ENCODE measurements around the gene ABCA9.
"Not testable (repeated sequence)": the region's sequence is repeated elsewhere in the genome, so short reads cannot be mapped to it uniquely, and the experiment has no call there.

ABCA9 gene

DNA sequence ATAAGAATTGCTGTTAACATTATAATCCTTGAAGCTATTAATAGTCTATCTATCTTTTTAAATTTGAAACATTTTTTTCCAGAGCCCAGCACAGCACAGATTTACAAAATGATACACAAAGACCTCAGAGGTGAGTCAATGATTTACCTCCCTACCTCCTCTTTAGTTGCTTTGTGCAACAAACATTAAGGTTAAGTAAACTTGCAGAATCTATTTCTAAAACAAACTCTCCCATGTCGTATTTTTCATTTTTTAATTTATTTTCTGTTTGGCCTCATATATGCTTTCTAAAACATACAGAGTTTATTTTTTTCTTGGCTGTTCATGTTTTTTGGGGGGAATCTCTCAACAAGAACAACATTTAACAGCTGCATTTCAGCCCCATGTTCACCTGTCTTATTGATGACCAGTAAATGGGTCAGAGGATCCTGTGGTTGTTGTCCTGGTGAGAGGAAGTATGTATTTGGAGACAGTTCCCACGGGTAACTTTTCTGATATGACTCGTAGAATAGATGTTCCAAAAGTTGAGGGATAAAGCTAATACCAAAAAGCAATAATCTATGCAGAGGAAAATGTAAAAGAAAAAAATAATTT lies 42.6 kb downstream of the ABCA9 start:
- DNase-seq, result no peak

DNA sequence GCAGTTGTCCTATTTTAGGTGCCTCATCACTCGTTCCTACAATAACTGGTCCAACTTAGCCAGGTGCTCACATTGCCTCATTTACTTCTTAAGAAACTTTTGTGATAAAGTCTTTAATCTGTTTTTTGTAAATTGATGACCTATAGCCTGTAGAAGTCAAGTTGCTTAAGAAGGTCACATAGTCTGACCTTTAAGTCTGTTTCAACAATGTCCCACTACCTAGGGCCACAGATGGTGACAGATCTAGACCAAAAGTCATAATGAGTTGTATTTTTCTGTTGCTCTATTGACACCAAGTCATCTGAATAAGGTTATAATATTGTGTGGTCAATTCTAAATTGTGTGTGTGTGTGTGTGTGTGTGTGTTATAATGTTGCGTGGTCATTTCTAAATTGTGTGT lies 45.1 kb downstream of the ABCA9 start:
- DNase-seq, result no peak

- DNase-seq, result no peak
These were observed 47.6 kb downstream of the ABCA9 start for GRCh38 chr17:69012895-69013805.

DNA sequence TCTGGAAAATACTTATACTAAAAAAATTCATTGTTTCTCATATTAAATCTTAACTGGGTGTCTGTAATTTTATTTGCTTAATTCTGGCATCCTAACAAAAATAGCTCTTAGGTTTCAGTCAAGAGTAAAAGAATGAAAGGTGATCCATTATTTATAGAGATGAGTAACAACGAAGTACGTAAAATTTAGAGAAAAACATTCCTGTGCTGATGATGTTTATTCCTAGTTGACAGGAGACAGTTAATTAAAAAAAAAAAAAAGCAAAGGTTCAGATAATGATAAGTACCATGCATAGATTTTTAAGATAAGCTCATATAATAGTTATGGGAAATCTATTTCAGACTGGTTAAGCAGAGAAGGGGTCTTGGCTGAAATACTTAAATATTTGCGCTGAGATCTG lies 50.8 kb downstream of the ABCA9 start:
- DNase-seq, result no peak

DNA sequence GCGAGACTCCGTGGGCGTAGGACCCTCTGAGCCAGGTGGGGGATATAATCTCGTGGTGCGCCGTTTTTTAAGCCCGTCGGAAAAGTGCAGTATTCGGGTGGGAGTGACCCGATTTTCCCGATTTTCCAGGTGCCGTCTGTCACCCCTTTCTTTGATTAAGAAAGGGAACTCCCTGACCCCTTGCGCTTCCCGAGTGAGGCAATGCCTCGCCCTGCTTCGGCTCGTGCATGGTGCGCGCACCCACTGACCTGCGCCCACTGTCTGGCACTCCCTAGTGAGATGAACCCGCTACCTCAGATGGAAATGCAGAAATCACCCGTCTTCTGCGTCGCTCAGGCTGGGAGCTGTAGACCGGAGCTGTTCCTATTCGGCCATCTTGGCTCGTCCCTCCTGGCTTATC lies 56.0 kb downstream of the ABCA9 start:
- DNase-seq, result not testable (repeated sequence)

DNA sequence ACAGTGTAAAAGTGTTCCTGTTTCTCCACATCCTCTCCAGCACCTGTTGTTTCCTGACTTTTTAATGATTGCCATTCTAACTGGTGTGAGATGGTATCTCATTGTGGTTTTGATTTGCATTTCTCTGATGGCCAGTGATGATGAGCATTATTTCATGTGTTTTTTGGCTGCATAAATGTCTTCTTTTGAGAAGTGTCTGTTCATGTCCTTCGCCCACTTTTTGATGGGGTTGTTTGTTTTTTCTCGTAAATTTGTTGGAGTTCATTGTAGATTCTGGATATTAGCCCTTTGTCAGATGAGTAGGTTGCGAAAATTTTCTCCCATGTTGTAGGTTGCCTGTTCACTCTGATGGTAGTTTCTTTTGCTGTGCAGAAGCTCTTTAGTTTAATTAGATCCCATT lies 61.0 kb downstream of the ABCA9 start:
- DNase-seq, result not testable (repeated sequence)

GRCh38 chr17:68993112-68993511 lies 67.6 kb downstream of the ABCA9 start:
- no peak for DNase-seq

DNA sequence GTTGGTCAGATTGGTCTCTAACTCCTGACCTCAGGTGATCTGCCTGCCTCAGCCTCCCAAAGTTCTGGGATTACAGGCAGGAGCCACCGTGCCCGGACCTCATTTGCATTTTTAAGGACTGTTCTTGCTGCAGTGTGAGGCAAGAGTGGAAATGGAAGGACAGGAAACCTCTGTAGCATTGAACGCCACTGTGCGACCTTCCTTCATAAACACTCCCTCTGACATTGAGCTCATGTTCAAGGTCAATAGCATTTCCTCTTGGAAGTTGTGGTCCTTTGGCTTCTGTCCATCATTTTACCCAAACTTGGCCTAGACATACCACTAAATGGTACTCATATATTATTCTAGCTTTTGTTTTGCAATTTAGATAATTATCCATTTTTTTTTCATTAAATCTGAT lies 72.8 kb downstream of the ABCA9 start:
- DNase-seq, result no peak

DNA sequence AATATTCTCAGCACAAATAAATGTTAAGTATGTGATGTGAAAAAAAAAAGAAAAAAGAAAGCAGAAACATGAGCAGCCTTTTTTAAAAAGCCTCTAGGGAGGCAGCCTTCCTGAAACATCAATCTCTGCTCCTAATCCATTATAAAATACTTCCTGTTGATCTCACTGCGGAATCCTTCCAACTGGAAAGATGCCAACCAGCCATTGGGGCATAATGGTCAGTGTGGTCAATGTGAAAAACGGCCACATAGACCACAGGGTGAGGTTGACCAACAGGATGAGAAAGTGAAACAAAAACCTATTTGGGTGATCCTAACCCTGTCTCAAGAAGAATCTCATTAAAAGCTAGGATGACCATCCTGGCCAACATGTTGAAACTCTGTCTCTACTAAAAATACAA lies 79.4 kb downstream of the ABCA9 start:
- no peak for DNase-seq

- no peak for DNase-seq
These were observed 87.5 kb downstream of the ABCA9 start for GRCh38 chr17:68973098-68973846.

GRCh38 chr17:68972119-68972704 lies 88.5 kb downstream of the ABCA9 start:
- no peak for DNase-seq

DNA sequence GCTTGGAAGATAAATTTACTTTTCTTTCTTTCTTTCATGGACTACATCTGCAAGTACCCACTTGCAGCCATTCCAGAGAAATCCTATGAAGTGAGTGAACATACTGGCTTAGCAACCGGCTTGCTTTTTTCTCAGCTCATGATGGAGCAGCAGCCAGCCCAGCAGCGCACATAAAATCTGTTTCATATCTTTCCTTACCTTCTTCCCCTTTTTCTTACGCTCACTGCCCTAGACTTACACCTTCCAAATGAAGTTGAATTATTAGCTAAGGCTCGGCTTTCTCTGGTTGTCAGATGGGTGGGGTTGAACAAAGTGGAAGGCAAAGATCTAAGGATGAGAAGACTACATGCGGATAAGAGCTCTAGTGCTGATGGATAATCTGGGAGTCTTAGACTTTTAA lies 91.6 kb downstream of the ABCA9 start:
- no peak for DNase-seq

- DNase-seq, result no peak
These were observed 96.8 kb downstream of the ABCA9 start for GRCh38 chr17:68963958-68964357.

DNA sequence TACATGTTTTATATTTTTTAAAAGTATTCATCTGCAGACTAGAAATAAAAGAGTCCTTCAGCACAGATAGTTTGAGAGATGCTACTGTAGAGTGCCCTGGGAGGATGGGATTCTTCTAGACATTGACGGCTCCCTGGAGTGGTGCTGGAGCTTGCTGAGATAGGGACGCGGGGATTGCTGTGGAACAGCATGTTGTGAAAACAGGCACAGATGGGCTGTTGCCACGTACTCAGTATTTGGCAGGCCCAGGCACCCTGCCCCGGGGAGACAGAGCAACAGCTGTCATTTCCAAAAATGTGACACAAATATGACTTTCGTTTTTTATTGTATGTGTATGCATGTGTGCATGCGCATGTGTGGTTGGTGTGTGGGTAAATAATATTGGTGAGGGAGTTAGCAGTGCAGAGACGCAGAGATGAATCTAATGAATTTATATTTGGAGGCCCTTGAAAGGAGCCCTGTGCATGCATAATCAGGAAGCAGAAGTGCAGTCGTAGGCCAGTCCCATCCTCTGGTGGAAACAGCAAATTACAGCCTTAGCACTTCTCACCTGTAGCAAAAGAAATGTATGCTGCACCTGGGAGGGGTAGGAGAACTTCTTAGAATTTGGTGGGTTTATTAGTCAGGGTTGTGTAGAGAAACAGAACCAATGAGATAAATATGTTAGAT lies 99.4 kb downstream of the ABCA9 start:
- DNase-seq, result no peak

GRCh38 chr17:68959117-68959516 lies 101.6 kb downstream of the ABCA9 start:
- DNase-seq, result not testable (repeated sequence)

GRCh38 chr17:68957944-68958343 lies 102.8 kb downstream of the ABCA9 start:
- no peak for DNase-seq

GRCh38 chr17:68955181-68955841 lies 105.4 kb downstream of the ABCA9 start, which contains the start of gene ABCA8:
TSS of gene ABCA8 (minus strand) at chr17:68955392. CDS start at chr17:68942034, 13,358 bp downstream.
- DNase-seq, result no peak

DNA sequence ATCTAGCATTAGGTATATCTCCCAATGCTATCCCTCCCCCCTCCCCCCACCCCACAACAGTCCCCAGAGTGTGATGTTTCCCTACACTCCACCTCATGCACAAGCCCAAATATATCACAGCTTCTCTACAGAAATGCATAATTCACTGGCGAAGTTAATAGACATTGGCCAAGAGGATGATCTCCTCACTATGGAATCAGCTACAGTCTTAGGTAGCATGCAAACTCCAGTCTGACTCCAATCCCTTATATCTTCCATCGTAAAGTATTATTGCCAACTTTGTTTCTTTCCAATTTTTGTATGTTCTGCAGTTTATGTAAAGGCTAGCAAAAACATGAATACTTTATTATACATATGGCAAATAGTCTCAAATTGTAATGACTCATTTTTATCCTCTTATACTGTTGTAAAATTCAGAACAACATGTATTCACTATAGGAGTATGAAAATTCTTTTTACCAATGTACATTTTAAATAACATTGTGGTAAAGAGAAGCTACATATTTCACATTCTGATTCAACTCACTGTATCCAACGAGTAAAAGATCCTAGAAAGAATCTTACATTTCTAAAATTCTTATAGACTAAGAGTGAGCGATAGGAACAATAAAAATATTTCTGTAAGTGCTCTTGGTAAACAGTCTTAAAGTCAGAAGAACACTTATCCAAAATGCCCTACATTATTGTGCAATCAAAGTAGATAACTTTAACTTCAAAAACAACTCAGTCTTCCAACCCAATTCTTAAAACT lies 106.4 kb downstream of the ABCA9 start:
- DNase-seq, result no peak

- DNase-seq, result no peak
These were observed 107.3 kb downstream of the ABCA9 start for GRCh38 chr17:68953340-68953997.

DNA sequence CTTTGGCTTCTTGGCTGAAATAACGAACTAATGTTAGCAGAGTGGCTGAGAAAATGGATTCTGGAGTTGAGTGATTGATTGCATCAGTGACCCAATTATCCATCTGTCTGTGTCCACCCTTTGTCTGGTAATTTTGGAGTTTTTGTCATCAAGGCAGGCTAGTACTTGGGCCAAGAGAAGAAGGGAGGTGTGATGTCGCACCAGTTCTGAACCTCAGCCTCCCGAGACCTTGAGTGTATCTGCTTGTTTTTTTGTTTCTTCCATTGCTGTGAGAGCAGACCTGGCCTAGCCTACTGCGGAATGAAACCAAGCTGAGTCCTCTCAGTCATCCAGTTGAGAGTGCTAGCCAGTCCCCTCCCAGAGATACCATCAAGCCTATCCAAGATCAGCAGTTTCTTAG lies 110.0 kb downstream of the ABCA9 start:
- DNase-seq, result no peak

DNA sequence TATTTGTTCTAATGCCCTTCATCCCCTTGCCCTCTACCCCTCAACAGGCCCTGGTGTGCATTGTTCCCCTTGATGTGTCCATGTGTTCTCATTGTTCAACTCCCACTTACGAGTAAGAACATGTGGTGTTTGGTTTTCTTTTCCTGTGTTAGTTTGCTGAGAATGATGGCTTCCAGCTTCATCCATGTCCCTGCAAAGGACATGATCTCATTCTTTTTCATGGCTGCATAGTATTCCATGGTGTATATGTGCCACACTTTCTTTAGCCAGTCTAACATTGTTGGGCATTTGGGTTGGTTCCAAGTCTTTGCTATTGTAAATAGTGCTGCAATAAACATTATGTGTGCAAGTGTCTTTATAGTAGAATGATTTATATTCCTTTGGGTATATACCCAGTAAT lies 112.9 kb downstream of the ABCA9 start:
- not testable (repeated sequence) for DNase-seq
